PFSK-1 (cell line): Measurements from ENCODE around the gene UGT1A7.

ENCODE experiments used
- FOXP2 ChIP-seq: optimal IDR thresholded peaks from 2 replicates; pipeline ENCODE3; 2011; ENCODE audit warnings: borderline replicate concordance, control low read depth, inconsistent platforms; ENCODE audit not compliant: insufficient read depth; ENCODE audit errors: extremely low read length, extremely low read depth
- POLR2AphosphoS5 ChIP-seq: IDR thresholded peaks from 2 replicates; pipeline ENCODE4 v1.6.1; 2012; ENCODE audit warnings: low read depth, mild to moderate bottlenecking, control low read depth, low read length, moderate library complexity
- SIN3A ChIP-seq: IDR thresholded peaks from 2 replicates; pipeline ENCODE4 v1.6.1; 2012; ENCODE audit warnings: mild to moderate bottlenecking, low read length, moderate library complexity, borderline replicate concordance; ENCODE audit not compliant: insufficient read depth
- TAF1 ChIP-seq: IDR thresholded peaks from 2 replicates; pipeline ENCODE4 v1.6.1; 2012; ENCODE audit warnings: low read length, control low read depth, borderline replicate concordance; ENCODE audit not compliant: insufficient read depth
- TF ChIP-seq, protein P1 (sequence below), 2 experiments: IDR thresholded peaks; 2 replicates each; pipeline versions ENCODE4 v1.6.1 to v1.8.0; 2011 to 2012; ENCODE audit warnings: low read depth in 2 of 2, low read length in 2 of 2, control low read depth in 1 of 2, inconsistent platforms in 1 of 2, mild to moderate bottlenecking in 1 of 2, moderate library complexity in 1 of 2; ENCODE audit not compliant: insufficient read depth in 1 of 2

UGT1A7 gene

DNA sequence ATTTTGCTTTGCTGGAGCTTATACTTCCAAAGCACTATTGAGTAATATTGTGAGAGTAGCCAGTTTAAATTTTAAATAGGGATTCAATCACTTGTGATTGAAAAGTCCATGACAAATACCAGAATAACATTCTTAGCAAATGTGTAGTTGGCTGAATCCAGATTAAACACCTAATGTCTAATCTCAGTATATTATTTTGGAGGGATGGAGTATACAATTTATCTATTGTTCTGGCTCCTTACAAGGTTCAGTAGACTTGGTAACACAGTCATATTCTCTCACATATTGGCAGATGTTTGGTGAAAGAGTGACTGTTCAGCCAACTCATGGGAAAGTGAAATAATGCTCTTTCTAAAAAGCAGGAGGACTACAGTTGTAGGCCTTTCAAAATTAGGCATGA lies 7.8 kb upstream of the UGT1A7 start:
- no peak for TF ChIP-seq TAF1
- TF ChIP-seq FOXP2, result no peak
- no peak for TF ChIP-seq SIN3A
- no peak for TF ChIP-seq POLR2AphosphoS5
- TF ChIP-seq, protein P1, sequence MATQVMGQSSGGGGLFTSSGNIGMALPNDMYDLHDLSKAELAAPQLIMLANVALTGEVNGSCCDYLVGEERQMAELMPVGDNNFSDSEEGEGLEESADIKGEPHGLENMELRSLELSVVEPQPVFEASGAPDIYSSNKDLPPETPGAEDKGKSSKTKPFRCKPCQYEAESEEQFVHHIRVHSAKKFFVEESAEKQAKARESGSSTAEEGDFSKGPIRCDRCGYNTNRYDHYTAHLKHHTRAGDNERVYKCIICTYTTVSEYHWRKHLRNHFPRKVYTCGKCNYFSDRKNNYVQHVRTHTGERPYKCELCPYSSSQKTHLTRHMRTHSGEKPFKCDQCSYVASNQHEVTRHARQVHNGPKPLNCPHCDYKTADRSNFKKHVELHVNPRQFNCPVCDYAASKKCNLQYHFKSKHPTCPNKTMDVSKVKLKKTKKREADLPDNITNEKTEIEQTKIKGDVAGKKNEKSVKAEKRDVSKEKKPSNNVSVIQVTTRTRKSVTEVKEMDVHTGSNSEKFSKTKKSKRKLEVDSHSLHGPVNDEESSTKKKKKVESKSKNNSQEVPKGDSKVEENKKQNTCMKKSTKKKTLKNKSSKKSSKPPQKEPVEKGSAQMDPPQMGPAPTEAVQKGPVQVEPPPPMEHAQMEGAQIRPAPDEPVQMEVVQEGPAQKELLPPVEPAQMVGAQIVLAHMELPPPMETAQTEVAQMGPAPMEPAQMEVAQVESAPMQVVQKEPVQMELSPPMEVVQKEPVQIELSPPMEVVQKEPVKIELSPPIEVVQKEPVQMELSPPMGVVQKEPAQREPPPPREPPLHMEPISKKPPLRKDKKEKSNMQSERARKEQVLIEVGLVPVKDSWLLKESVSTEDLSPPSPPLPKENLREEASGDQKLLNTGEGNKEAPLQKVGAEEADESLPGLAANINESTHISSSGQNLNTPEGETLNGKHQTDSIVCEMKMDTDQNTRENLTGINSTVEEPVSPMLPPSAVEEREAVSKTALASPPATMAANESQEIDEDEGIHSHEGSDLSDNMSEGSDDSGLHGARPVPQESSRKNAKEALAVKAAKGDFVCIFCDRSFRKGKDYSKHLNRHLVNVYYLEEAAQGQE (IDR thresholded peaks at IDR 0.05; ENCODE audit: insufficient read depth in 1 of 2, low read depth in 2 of 2, low read length in 2 of 2), result no peak

DNA sequence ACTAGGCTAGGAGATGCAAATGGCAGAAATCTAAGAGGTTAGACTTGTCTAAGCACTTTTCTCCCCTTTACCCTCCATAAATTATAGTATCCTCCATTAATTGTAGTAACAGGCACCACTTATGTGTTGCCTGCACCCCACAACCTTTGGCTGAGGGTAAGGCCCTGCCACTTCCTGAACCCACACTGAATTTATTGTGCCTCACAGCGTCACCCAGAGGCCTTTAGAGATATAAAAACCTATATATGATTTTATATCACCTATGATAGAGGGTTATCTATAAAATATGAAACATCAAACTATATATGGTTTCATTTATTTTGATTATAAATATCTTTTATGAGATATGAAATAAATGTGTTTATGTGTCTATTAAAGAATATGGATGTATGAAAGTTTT lies 7.4 kb upstream of the UGT1A7 start:
- no peak for TF ChIP-seq POLR2AphosphoS5
- TF ChIP-seq, protein P1 (IDR thresholded peaks at IDR 0.05; ENCODE audit: insufficient read depth in 1 of 2, low read depth in 2 of 2, low read length in 2 of 2), result no peak

DNA sequence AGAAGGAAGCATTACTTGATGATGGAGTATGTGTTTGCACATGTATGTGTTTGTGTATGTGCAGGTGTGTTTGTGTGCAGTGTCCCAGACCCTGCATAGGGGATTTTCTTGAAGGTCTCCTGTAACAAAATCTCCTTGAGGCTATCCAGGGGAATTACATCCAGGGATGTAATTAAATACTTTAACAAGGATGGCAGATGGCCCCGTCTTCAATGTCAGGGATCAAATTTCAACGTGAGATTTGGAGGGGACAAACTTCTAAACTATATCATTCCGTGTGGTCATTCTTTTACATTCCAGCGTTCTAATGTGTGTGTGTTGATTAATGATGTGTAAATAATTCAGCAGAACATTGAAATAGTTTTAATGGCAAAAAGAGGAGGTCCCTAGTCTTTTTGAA lies 6.7 kb upstream of the UGT1A7 start:
- TF ChIP-seq POLR2AphosphoS5 (no peak), TAF1 (no peak), SIN3A (no peak), FOXP2 (no peak)
- TF ChIP-seq, protein P1 (IDR thresholded peaks at IDR 0.05; ENCODE audit: insufficient read depth in 1 of 2, low read depth in 2 of 2, low read length in 2 of 2), result no peak

DNA sequence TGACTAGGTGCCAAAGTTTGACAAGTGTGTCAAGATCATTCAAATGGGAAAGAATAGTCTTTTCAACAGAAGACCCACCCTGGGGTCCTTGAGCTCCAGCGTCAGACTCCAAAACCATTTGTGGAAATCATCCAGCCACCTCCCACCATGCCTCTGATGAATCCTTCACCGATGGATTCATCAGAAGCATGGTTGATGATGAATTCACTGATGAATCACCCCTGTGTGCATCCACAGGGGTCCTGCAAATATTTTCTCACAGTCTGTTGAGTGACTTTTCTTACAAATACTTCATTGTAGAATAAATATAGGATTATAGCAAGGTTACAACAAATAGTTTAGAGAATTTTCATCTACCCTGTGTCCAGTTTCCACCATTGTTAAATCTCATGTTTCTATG lies 5.7 kb upstream of the UGT1A7 start:
- TF ChIP-seq SIN3A (no peak), FOXP2 (no peak), POLR2AphosphoS5 (no peak), TAF1 (no peak)
- TF ChIP-seq, protein P1 (IDR thresholded peaks at IDR 0.05; ENCODE audit: insufficient read depth in 1 of 2, low read depth in 2 of 2, low read length in 2 of 2), result no peak

DNA sequence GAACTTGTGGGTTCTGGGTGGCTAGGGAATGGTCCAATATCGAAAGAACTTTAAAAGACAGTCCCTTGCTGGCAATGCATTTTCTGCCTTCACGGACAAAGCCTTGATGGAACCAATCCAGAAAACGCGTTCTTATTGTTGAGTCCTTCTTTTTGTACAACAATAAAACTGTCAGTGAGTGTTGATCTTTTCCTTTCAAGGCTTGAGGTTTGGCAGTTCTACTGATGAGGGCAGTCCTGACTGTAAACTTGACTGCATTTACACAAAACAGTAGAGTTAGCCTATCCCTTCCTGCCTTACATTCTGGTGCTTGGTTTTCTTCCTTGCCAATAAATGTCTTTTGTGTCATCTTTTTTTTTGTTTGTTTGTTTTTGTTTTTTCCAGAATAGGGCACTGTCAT lies 2.5 kb upstream of the UGT1A7 start:
- TF ChIP-seq TAF1, result no peak
- no peak for TF ChIP-seq POLR2AphosphoS5
- TF ChIP-seq SIN3A, result no peak
- no peak for TF ChIP-seq FOXP2
- TF ChIP-seq, protein P1 (IDR thresholded peaks at IDR 0.05; ENCODE audit: insufficient read depth in 1 of 2, low read depth in 2 of 2, low read length in 2 of 2), result no peak
